ENCODE results near the gene DDX39A.
"Not testable (repeated sequence)": the region's sequence is repeated elsewhere in the genome, so short reads cannot be mapped to it uniquely, and the experiment has no call there.

DDX39A gene

GRCh38 chr19:14383661-14384555 is 35.2 kb downstream of the DDX39A start:
- no peak for DNase-seq

GRCh38 chr19:14381689-14382474 is 37.3 kb downstream of the DDX39A start:
- DNase-seq, result no peak

GRCh38 chr19:14379294-14380065 is 39.7 kb downstream of the DDX39A start:
- no peak for DNase-seq

- no peak for DNase-seq
Observed at GRCh38 chr19:14378890-14379289, 40.3 kb downstream of the DDX39A start.

- DNase-seq, result no peak
Observed at GRCh38 chr19:14377883-14378328, 41.2 kb downstream of the DDX39A start.

- no peak for DNase-seq
Observed at GRCh38 chr19:14375582-14376291, 43.4 kb downstream of the DDX39A start.

GRCh38 chr19:14375055-14375581 is 44.0 kb downstream of the DDX39A start:
- DNase-seq, result no peak

- not testable (repeated sequence) for DNase-seq
Observed at GRCh38 chr19:14374313-14374712, 44.8 kb downstream of the DDX39A start.

- DNase-seq, result not testable (repeated sequence)
Observed at GRCh38 chr19:14372384-14373077, 46.6 kb downstream of the DDX39A start.

GRCh38 chr19:14371301-14371821 is 47.8 kb downstream of the DDX39A start:
- no peak for DNase-seq

GRCh38 chr19:14370940-14371280 is 48.2 kb downstream of the DDX39A start:
- DNase-seq, result no peak

GRCh38 chr19:14370169-14370939 is 48.8 kb downstream of the DDX39A start:
- DNase-seq, result no peak

- no peak for DNase-seq
Observed at GRCh38 chr19:14369399-14370168, 49.6 kb downstream of the DDX39A start.

GRCh38 chr19:14368011-14368513 is 51.1 kb downstream of the DDX39A start:
- DNase-seq, result no peak

GRCh38 chr19:14367016-14367415 is 52.1 kb downstream of the DDX39A start:
- DNase-seq, result no peak

- no peak for DNase-seq
Observed at GRCh38 chr19:14366529-14366928, 52.6 kb downstream of the DDX39A start.

GRCh38 chr19:14364098-14364443 is 55.1 kb downstream of the DDX39A start:
- DNase-seq, result not testable (repeated sequence)

- no peak for DNase-seq
Observed at GRCh38 chr19:14363183-14364097, 55.7 kb downstream of the DDX39A start.

All from 8988T (cell line).